Natural killer cell (primary cell): ENCODE results near the gene TFAP2B. TPM values are rescaled to one million over a fixed set of nuclear protein-coding genes. Genes with fewer than 3 reads are reported as not detected.

Experiments used
- ATAC-seq, 3 donors: fragments of 150-1000 bp in 2 of 3; fragments of 200-7000 bp in 1 of 3; cut with Tn5 transposase; 1 replicate in 1 of 3; 2 replicates in 2 of 3; pipeline ENCODE4 v1.10.0; 2021; ENCODE audit warnings: mild to moderate bottlenecking in 2 of 3, moderate library complexity in 2 of 3
- DNase-seq, 2 donors: peaks; one replicate each; pipeline versions ENCODE4 v3.0.0 to v3.0.0-alpha.2; 2013 to 2021; ENCODE audit warnings: mixed read lengths in 1 of 2
- H3K27ac ChIP-seq: one replicate; pipeline ENCODE4 v1.5.1; 2013; ENCODE audit warnings: mild to moderate bottlenecking, low read length
- H3K27me3 ChIP-seq: one replicate; pipeline ENCODE4 v1.6.1; 2013; ENCODE audit warnings: low read length; ENCODE audit not compliant: control insufficient read depth, insufficient read depth
- H3K36me3 ChIP-seq: one replicate; pipeline ENCODE4 v1.6.1; 2013; ENCODE audit warnings: low read length; ENCODE audit not compliant: control insufficient read depth, insufficient read depth
- H3K4me1 ChIP-seq: one replicate; pipeline ENCODE4 v1.6.1; 2013; ENCODE audit warnings: low read length; ENCODE audit not compliant: control insufficient read depth, insufficient read depth
- H3K4me3 ChIP-seq: one replicate; pipeline ENCODE4 v1.5.1; 2013; ENCODE audit warnings: low read length
- H3K9me3 ChIP-seq: one replicate; pipeline ENCODE4 v1.6.1; 2013; ENCODE audit warnings: low read length; ENCODE audit not compliant: control insufficient read depth, insufficient read depth
- H3K27ac Mint-ChIP-seq, 2 donors: one replicate each; pipeline ENCODE4 v1.8.0; 2022; ENCODE audit warnings: mild to moderate bottlenecking in 2 of 2, mixed read lengths in 2 of 2, moderate library complexity in 1 of 2
- H3K27me3 Mint-ChIP-seq, 2 donors: one replicate each; pipeline ENCODE4 v1.8.0; 2022; ENCODE audit warnings: low read depth in 2 of 2, mixed read lengths in 2 of 2
- H3K36me3 Mint-ChIP-seq: one replicate; pipeline ENCODE4 v1.8.0; 2022; ENCODE audit warnings: mixed read lengths
- H3K4me1 Mint-ChIP-seq, 2 donors: one replicate each; pipeline ENCODE4 v1.8.0; 2022; ENCODE audit warnings: mixed read lengths in 2 of 2
- H3K4me3 Mint-ChIP-seq: one replicate; pipeline ENCODE4 v1.8.0; 2022; ENCODE audit warnings: mild to moderate bottlenecking, moderate library complexity, mixed read lengths
- H3K9me3 Mint-ChIP-seq, 2 donors: one replicate each; pipeline ENCODE4 v1.8.0; 2022; ENCODE audit warnings: mixed read lengths in 2 of 2
- WGBS: methylation state at CpG from one replicate; pipeline ENCODE4 v1.1.7; 2013; ENCODE audit warnings: missing lambda C conversion rate; ENCODE audit not compliant: insufficient coverage; 5-methylcytosine and 5-hydroxymethylcytosine counted together
- intact Hi-C: fragments of 100-400 bp; cut with micrococcal nuclease; formaldehyde crosslinking; loops from one replicate; pipeline ENCODE4 v1.14.2; 2022
- total RNA-seq, 4 donors: library from RNA; stranded (reverse); fragments of 120-200 nt in 1 of 4; gene quantifications; one replicate each; pipeline versions ENCODE4 v1.2.3 to v1.2.4, GENCODE V29; 2013 to 2022
- TF ChIP-seq, protein P1 (sequence below): fragments of 200-600 bp; IDR thresholded peaks from one replicate; pipeline ENCODE4 v1.8.0; 2022; ENCODE audit warnings: antibody characterized with exemption

The TFAP2B gene
- total RNA-seq, 3 donors from 2014 or later (not counting 1 experiment from before 2014, with no cell fraction given), result not detected

DNA sequence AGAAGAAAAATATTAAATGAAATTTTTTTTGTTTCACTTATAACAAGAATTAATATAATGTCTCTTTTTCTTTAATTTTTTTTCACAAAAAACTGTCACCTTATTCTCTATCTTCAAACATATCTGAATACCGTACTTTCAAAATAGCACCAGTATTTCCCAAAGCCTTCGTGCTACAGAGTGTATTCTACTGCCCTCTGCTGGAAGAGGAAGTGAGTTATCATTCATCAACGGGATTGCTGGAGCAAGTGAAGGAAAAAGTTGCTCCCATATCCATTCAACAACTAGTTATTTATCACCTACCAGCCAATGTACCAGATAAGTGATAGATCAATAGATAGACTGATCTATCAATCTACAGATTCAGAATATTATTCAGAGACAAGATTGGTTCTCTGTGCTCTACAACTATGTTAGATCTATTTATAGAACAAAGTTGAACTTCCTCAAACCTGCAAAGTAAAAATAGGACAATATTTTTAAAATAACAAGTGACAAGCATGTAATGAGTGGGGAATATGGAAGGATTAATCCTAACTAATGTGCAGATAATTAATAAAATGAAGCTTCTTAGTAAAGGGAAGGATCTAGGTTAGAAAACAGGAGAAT, 26.7 kb upstream of the TFAP2B start:
- H3K9me3 ChIP-seq, result no peaks in the 10 kb centered on the region
- H3K27me3 ChIP-seq, result no peaks in the 10 kb centered on the region
- Mint-ChIP-seq H3K4me1 (no peaks in the 10 kb centered on the region), H3K27ac (no peak overlapping the region), H3K9me3 (peaks cover 4 to 11% of the 10 kb centered on the region in 2 donors), H3K27me3 (peaks cover 0 to 2% of the 10 kb centered on the region in 2 donors), H3K36me3 (no peaks in the 10 kb centered on the region), H3K4me3 (no peak overlapping the region)
- no peak overlapping the region for H3K4me3 ChIP-seq
- WGBS, result no CpG with 5 or more reads among the region's 3 CpGs
- ATAC-seq, result no peak
- H3K36me3 ChIP-seq, result no peaks in the 10 kb centered on the region
- DNase-seq, result peak in 1 of 2 donors; percentile 3
- intact Hi-C loops, result no loop called here
- no peaks in the 10 kb centered on the region for H3K4me1 ChIP-seq
- H3K27ac ChIP-seq, result no peak overlapping the region
- TF ChIP-seq, protein P1, sequence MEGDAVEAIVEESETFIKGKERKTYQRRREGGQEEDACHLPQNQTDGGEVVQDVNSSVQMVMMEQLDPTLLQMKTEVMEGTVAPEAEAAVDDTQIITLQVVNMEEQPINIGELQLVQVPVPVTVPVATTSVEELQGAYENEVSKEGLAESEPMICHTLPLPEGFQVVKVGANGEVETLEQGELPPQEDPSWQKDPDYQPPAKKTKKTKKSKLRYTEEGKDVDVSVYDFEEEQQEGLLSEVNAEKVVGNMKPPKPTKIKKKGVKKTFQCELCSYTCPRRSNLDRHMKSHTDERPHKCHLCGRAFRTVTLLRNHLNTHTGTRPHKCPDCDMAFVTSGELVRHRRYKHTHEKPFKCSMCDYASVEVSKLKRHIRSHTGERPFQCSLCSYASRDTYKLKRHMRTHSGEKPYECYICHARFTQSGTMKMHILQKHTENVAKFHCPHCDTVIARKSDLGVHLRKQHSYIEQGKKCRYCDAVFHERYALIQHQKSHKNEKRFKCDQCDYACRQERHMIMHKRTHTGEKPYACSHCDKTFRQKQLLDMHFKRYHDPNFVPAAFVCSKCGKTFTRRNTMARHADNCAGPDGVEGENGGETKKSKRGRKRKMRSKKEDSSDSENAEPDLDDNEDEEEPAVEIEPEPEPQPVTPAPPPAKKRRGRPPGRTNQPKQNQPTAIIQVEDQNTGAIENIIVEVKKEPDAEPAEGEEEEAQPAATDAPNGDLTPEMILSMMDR, result no peak

DNA sequence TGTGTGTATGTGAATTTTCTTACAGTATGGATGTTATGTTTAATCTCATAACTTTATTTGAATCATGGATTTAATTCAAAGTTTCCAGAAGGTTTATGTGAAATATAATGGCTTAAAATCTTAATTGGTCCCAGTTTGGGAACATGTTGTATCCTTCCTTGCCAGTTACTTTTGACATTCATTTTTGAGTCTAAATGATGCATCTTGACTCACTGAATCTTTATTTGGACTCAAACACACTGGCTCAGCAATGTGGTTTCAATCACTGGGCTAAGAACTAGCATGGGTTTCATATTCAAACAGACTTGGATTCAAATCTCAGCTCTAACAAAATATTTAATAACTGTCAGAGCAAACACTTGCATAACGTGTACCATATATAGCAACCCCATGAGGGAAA, 25.9 kb upstream of the TFAP2B start:
- peaks cover 0 to 2% of the 10 kb centered on the region in 2 donors for H3K27me3 Mint-ChIP-seq
- no peaks in the 10 kb centered on the region for H3K36me3 Mint-ChIP-seq
- WGBS, result no CpG with 5 or more reads among the region's 1 CpG
- H3K9me3 Mint-ChIP-seq, result peaks cover 2 to 7% of the 10 kb centered on the region in 2 donors
- ATAC-seq (no peak), DNase-seq (no peak)
- Histone ChIP-seq H3K27ac (no peak overlapping the region), H3K4me3 (no peak overlapping the region), H3K27me3 (no peaks in the 10 kb centered on the region), H3K4me1 (no peaks in the 10 kb centered on the region), H3K36me3 (no peaks in the 10 kb centered on the region), H3K9me3 (no peaks in the 10 kb centered on the region)
- TF ChIP-seq, protein P1, result no peak
- intact Hi-C loops, result no loop called here
- no peak overlapping the region for H3K27ac Mint-ChIP-seq
- H3K4me3 Mint-ChIP-seq, result no peak overlapping the region
- H3K4me1 Mint-ChIP-seq, result no peaks in the 10 kb centered on the region

DNA sequence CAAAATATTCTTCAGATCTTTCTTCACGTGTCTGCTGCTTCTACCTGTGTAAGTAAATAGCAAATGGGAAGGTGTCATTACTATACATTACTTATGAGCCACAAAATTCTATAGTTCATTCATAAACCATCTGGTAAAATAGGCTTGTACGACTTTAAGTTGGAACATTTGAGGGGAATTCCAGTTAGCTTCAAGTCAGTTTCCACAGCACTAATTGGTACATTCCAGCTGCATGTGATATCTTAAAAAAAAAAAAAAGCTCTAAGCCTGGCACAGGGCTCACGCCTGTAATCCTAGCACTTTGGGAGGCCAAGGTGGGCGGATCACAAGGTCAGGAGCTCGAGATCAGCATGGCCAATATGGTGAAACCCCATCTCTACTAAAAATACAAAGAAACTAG, 23.1 kb upstream of the TFAP2B start:
- H3K27ac ChIP-seq, result no peak overlapping the region
- H3K4me3 Mint-ChIP-seq, result no peak overlapping the region
- 78% methylated on average over 3 of the region's 5 CpGs for WGBS
- no peak overlapping the region for H3K4me3 ChIP-seq
- DNase-seq, result no peak
- intact Hi-C loops, result no loop called here
- peaks cover 0 to 2% of the 10 kb centered on the region in 2 donors for H3K27me3 Mint-ChIP-seq
- TF ChIP-seq, protein P1, result no peak
- H3K36me3 ChIP-seq, result no peaks in the 10 kb centered on the region
- no peak for ATAC-seq
- no peaks in the 10 kb centered on the region for H3K4me1 ChIP-seq
- peaks cover 2 to 7% of the 10 kb centered on the region in 2 donors for H3K9me3 Mint-ChIP-seq
- no peaks in the 10 kb centered on the region for H3K36me3 Mint-ChIP-seq
- H3K27me3 ChIP-seq, result no peaks in the 10 kb centered on the region
- no peaks in the 10 kb centered on the region for H3K9me3 ChIP-seq
- H3K27ac Mint-ChIP-seq, result no peak overlapping the region
- H3K4me1 Mint-ChIP-seq, result no peaks in the 10 kb centered on the region

DNA sequence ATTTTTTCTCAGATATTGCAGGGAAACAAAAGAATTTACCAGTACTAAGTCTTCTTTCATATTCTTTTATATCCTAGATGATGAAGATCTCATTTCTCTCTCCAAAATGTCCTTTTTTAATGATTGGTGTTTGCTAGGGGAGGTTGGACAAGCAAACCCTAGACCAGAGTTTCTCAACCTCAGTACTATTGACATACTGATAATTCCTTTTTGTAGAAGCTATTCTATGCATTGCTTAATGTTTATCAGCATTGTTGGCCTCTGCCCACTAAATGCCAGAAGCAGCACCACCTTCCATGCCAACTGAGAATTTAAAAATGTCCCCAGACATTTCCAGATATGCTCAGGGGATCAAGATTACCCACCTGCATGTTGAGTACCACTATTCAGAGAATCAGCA, 14.4 kb upstream of the TFAP2B start:
- Mint-ChIP-seq H3K9me3 (peaks cover 2% of the 10 kb centered on the region in 2 donors), H3K27me3 (no peaks in the 10 kb centered on the region), H3K4me1 (no peaks in the 10 kb centered on the region), H3K4me3 (no peak overlapping the region), H3K27ac (no peak overlapping the region), H3K36me3 (no peaks in the 10 kb centered on the region)
- Histone ChIP-seq H3K36me3 (no peaks in the 10 kb centered on the region), H3K9me3 (no peaks in the 10 kb centered on the region), H3K4me1 (no peaks in the 10 kb centered on the region), H3K27ac (no peak overlapping the region), H3K27me3 (no peaks in the 10 kb centered on the region), H3K4me3 (no peak overlapping the region)
- TF ChIP-seq, protein P1, result no peak
- intact Hi-C loops, result no loop called here
- no peak for DNase-seq
- ATAC-seq, result no peak
